GM19463 (cell line): ENCODE results near the gene B4GALNT4.
"Not testable (repeated sequence)": the region's sequence is repeated elsewhere in the genome, so short reads cannot be mapped to it uniquely, and the experiment has no call there.

Experiments used
- ATAC-seq: cut with Tn5 transposase; IDR thresholded peaks from one replicate; pipeline ENCODE4 v1.9.1; 2021; ENCODE audit warnings: mild to moderate bottlenecking, moderate library complexity; ENCODE audit not compliant: unreplicated experiment

Gene B4GALNT4

GRCh38 chr11:373716-374551, 4.6 kb downstream of the B4GALNT4 start:
- ATAC-seq = no peak

- ATAC-seq = no peak
Observed at GRCh38 chr11:375065-376025, 6.0 kb downstream of the B4GALNT4 start.

- ATAC-seq = no peak
Observed at GRCh38 chr11:376531-377173, 7.4 kb downstream of the B4GALNT4 start.

GRCh38 chr11:377174-377865, 8.0 kb downstream of the B4GALNT4 start:
- ATAC-seq = no peak

- ATAC-seq = no peak
Observed at GRCh38 chr11:377883-378500, 8.7 kb downstream of the B4GALNT4 start.

GRCh38 chr11:379205-380094, 10.2 kb downstream of the B4GALNT4 start:
- no peak for ATAC-seq

- no peak for ATAC-seq
Observed at GRCh38 chr11:380095-380480, 10.8 kb downstream of the B4GALNT4 start.

- ATAC-seq = no peak
Observed at GRCh38 chr11:380491-380890, 11.2 kb downstream of the B4GALNT4 start.

- no peak for ATAC-seq
Observed at GRCh38 chr11:380996-381395, 11.7 kb downstream of the B4GALNT4 start.

GRCh38 chr11:381501-382072, 12.3 kb downstream of the B4GALNT4 start:
- no peak for ATAC-seq

- no peak for ATAC-seq
Observed at GRCh38 chr11:382081-382629, 12.9 kb downstream of the B4GALNT4 start.

- ATAC-seq = no peak
Observed at GRCh38 chr11:383431-383830, 14.1 kb downstream of the B4GALNT4 start.

- ATAC-seq = no peak
Observed at GRCh38 chr11:384511-384910, 15.2 kb downstream of the B4GALNT4 start.

- no peak for ATAC-seq
Observed at GRCh38 chr11:385594-386351, 16.5 kb downstream of the B4GALNT4 start.

- ATAC-seq = no peak
Observed at GRCh38 chr11:386483-386882, 17.2 kb downstream of the B4GALNT4 start.

- ATAC-seq = no peak
Observed at GRCh38 chr11:387193-387793, 18.0 kb downstream of the B4GALNT4 start.

GRCh38 chr11:389369-389768, 20.1 kb downstream of the B4GALNT4 start:
- not testable (repeated sequence) for ATAC-seq
